NCI-H2227 (cell line): ENCODE data around the gene CPEB4.

Experiments
- DNase-seq: peaks from one replicate; lab custom pipeline; 2025; ENCODE audit not compliant: unreplicated experiment; lab: John Stamatoyannopoulos, UW

Gene CPEB4

GRCh38 chr5:173884402-173885053 lies 3.6 kb upstream of the CPEB4 start:
- no peak for DNase-seq

GRCh38 chr5:173885054-173885443 lies 3.1 kb upstream of the CPEB4 start:
- no peak for DNase-seq

GRCh38 chr5:173885475-173886010 lies 2.6 kb upstream of the CPEB4 start:
- DNase-seq, result no peak

- DNase-seq, result no peak
Measured at GRCh38 chr5:173886150-173886549, 2.0 kb upstream of the CPEB4 start.

GRCh38 chr5:173888473-173889131 lies 453 bp downstream of the CPEB4 start:
- no peak for DNase-seq

- peak; percentile 43 for DNase-seq
Measured at GRCh38 chr5:173890195-173890991, 2.2 kb downstream of the CPEB4 start.

GRCh38 chr5:173891308-173892116 lies 3.4 kb downstream of the CPEB4 start:
- no peak for DNase-seq

GRCh38 chr5:173893192-173893561 lies 5.0 kb downstream of the CPEB4 start:
- DNase-seq, result no peak

- DNase-seq, result no peak
Measured at GRCh38 chr5:173895401-173896165, 7.4 kb downstream of the CPEB4 start.

GRCh38 chr5:173896631-173897030 lies 8.5 kb downstream of the CPEB4 start:
- DNase-seq, result no peak

- DNase-seq, result no peak
Measured at GRCh38 chr5:173901705-173902104, 13.6 kb downstream of the CPEB4 start.

- no peak for DNase-seq
Measured at GRCh38 chr5:173902334-173902733, 14.2 kb downstream of the CPEB4 start.

GRCh38 chr5:173902743-173903142 lies 14.6 kb downstream of the CPEB4 start:
- DNase-seq, result no peak

- no peak for DNase-seq
Measured at GRCh38 chr5:173903396-173904140, 15.4 kb downstream of the CPEB4 start.

GRCh38 chr5:173904151-173904550 lies 16.0 kb downstream of the CPEB4 start:
- no peak for DNase-seq

GRCh38 chr5:173907284-173907683 lies 19.1 kb downstream of the CPEB4 start:
- no peak for DNase-seq

- DNase-seq, result no peak
Measured at GRCh38 chr5:173907686-173908371, 19.7 kb downstream of the CPEB4 start.

GRCh38 chr5:173909199-173909598 lies 21.1 kb downstream of the CPEB4 start:
- DNase-seq, result peak; percentile 54

GRCh38 chr5:173910215-173910614 lies 22.1 kb downstream of the CPEB4 start:
- DNase-seq, result no peak
